ENCODE results near the gene CD4.

Gene CD4

GRCh38 chr12:6868211-6869048, 79.1 kb downstream of the CD4 start (continued):
- TF ChIP-seq, protein P1, sequence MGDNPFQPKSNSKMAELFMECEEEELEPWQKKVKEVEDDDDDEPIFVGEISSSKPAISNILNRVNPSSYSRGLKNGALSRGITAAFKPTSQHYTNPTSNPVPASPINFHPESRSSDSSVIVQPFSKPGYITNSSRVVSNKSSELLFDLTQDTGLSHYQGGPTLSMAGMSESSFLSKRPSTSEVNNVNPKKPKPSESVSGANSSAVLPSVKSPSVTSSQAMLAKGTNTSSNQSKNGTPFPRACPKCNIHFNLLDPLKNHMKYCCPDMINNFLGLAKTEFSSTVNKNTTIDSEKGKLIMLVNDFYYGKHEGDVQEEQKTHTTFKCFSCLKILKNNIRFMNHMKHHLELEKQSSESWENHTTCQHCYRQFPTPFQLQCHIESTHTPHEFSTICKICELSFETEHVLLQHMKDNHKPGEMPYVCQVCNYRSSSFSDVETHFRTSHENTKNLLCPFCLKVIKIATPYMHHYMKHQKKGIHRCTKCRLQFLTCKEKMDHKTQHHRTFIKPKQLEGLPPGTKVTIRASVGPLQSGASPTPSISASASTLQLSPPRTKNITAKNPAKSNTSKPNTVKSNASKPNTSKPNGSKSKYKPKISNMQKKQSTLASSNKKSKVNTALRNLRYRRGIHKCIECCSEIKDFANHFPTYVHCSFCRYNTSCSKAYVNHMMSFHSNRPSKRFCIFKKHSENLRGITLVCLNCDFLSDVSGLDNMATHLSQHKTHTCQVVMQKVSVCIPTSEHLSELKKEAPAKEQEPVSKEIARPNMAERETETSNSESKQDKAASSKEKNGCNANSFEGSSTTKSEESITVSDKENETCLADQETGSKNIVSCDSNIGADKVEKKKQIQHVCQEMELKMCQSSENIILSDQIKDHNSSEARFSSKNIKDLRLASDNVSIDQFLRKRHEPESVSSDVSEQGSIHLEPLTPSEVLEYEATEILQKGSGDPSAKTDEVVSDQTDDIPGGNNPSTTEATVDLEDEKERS (tag by site-specific recombination; IDR thresholded peaks at IDR 0.05) = no peak
- no peak for TF ChIP-seq ZNF174 (tag by site-specific recombination; IDR thresholded peaks at IDR 0.05)
- no peak for TF ChIP-seq HOXA7 (CRISPR knock-in tag; IDR thresholded peaks at IDR 0.05; ENCODE audit: borderline replicate concordance)
- TF ChIP-seq ZNF10 (tag by site-specific recombination; IDR thresholded peaks at IDR 0.05) = no peak
- no peak for TF ChIP-seq ZNF223 (tag by site-specific recombination; IDR thresholded peaks at IDR 0.05)
- peak; percentile 61; the same call in 1 of the 2 replicates for TF ChIP-seq ZFHX2 (tag by site-specific recombination; conservative IDR thresholded peaks at IDR 0.05)
- TF ChIP-seq ZNF423 (tag by site-specific recombination; IDR thresholded peaks at IDR 0.05) = no peak
- no peak for TF ChIP-seq ZSCAN23 (tag by site-specific recombination; IDR thresholded peaks at IDR 0.05)

DNA sequence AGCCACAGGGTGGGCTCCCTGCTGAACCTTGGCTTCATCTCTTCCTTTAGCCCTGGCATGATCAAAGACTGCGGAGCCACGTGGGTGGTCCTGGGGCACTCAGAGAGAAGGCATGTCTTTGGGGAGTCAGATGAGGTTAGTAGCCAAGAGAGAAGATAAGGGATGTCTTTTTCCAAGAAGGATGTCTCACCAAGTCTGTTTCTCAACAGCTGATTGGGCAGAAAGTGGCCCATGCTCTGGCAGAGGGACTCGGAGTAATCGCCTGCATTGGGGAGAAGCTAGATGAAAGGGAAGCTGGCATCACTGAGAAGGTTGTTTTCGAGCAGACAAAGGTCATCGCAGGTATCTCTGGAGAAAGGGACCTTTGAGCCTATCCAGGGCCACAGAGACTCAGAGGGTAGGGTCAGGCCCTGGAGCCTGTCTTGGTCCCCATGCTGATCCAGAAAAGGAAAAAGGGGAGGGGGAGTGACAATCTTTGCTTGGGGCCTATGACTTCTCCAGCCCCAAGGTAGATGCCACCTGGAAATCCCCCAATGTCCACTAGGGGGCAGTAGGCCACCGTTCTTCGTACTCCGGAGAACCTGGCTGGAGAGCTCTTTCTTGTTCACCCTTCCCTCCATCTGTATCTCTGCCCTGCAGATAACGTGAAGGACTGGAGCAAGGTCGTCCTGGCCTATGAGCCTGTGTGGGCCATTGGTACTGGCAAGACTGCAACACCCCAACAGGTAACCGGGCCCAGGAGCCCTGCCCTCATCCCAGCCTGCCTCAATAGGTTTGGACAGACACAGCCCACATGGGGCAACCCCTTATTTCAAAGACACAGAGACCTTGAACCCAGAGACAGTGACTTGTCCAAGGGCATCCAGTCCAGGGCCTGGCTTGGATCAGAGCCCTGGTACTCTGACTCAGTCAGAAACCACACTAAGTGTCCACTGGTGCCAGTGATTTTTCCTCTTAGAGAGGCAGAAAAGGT, 80.0 kb downstream of the CD4 start:
- Histone ChIP-seq H3K9me3 (ENCODE audit: control insufficient read depth, insufficient read depth, low read depth, low read length) (no peaks in the 10 kb centered on the region), H3K4me1 (ENCODE audit: control insufficient read depth, insufficient read depth, low read length) (peaks cover 8% of the 10 kb centered on the region), H3K27ac (ENCODE audit: extremely low read depth, low read depth, low read length) (peak overlapping the region; percentile 98; the same call in 1 of the 2 replicates), H3K36me3 (ENCODE audit: control insufficient read depth in 2 of 2, insufficient read depth in 1 of 2, low read length in 2 of 2) (peaks cover 4 to 58% of the 10 kb centered on the region in 2 experiments; a peak in 2 of 3 replicates), H3K4me3 (ENCODE audit: low read depth, low read length) (peak overlapping the region; percentile 87)
- ChIA-PET CTCF (interaction anchor here (0.6 to 5.3 kb wide), 30 partner anchors 9 to 305 kb away, joined by 3 to 71 read pairs (median 5); partner anchors contain the start of genes C12orf57, C1RL, CDCA3 and MLF2), POLR2A (interaction anchor here (0.6 to 7.6 kb wide), 17 partner anchors 12 to 174 kb away, joined by 3 to 183 read pairs (median 10); partner anchors contain the start of genes C12orf57, CDCA3, COPS7A and ENO2)
- TF ChIP-seq ZNF292 (tag by site-specific recombination; IDR thresholded peaks at IDR 0.05; ENCODE audit: borderline replicate concordance, low read depth) = no peak
- no peak for TF ChIP-seq ZNF530 (tag by site-specific recombination; IDR thresholded peaks at IDR 0.05; ENCODE audit: low read depth)
- TF ChIP-seq, protein P2, sequence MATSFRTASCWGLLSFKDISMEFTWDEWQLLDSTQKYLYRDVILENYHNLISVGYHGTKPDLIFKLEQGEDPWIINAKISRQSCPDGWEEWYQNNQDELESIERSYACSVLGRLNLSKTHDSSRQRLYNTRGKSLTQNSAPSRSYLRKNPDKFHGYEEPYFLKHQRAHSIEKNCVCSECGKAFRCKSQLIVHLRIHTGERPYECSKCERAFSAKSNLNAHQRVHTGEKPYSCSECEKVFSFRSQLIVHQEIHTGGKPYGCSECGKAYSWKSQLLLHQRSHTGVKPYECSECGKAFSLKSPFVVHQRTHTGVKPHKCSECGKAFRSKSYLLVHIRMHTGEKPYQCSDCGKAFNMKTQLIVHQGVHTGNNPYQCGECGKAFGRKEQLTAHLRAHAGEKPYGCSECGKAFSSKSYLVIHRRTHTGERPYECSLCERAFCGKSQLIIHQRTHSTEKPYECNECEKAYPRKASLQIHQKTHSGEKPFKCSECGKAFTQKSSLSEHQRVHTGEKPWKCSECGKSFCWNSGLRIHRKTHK (tag by site-specific recombination; IDR thresholded peaks at IDR 0.05) = no peak
- TF ChIP-seq, protein P3, sequence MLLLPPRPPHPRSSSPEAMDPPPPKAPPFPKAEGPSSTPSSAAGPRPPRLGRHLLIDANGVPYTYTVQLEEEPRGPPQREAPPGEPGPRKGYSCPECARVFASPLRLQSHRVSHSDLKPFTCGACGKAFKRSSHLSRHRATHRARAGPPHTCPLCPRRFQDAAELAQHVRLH (tag by site-specific recombination; IDR thresholded peaks at IDR 0.05) = no peak
- TF ChIP-seq PRDM1 (tag by site-specific recombination; IDR thresholded peaks at IDR 0.05) = no peak; the same call in 1 of the 2 replicates
- no peak for TF ChIP-seq AEBP2 (tag by site-specific recombination; IDR thresholded peaks at IDR 0.05; ENCODE audit: borderline replicate concordance)
- no peak for TF ChIP-seq ZNF555 (tag by site-specific recombination; conservative IDR thresholded peaks at IDR 0.05)
- TF ChIP-seq, protein P4, sequence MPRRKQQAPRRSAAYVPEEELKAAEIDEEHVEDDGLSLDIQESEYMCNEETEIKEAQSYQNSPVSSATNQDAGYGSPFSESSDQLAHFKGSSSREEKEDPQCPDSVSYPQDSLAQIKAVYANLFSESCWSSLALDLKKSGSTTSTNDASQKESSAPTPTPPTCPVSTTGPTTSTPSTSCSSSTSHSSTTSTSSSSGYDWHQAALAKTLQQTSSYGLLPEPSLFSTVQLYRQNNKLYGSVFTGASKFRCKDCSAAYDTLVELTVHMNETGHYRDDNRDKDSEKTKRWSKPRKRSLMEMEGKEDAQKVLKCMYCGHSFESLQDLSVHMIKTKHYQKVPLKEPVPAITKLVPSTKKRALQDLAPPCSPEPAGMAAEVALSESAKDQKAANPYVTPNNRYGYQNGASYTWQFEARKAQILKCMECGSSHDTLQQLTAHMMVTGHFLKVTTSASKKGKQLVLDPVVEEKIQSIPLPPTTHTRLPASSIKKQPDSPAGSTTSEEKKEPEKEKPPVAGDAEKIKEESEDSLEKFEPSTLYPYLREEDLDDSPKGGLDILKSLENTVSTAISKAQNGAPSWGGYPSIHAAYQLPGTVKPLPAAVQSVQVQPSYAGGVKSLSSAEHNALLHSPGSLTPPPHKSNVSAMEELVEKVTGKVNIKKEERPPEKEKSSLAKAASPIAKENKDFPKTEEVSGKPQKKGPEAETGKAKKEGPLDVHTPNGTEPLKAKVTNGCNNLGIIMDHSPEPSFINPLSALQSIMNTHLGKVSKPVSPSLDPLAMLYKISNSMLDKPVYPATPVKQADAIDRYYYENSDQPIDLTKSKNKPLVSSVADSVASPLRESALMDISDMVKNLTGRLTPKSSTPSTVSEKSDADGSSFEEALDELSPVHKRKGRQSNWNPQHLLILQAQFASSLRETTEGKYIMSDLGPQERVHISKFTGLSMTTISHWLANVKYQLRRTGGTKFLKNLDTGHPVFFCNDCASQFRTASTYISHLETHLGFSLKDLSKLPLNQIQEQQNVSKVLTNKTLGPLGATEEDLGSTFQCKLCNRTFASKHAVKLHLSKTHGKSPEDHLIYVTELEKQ (tag by site-specific recombination; IDR thresholded peaks at IDR 0.05; ENCODE audit: borderline replicate concordance) = no peak
- no peak for TF ChIP-seq ZNF184 (tag by site-specific recombination; IDR thresholded peaks at IDR 0.05)
- TF ChIP-seq ZNF416 (tag by site-specific recombination; IDR thresholded peaks at IDR 0.05) = no peak
- no peak for TF ChIP-seq ZNF140 (tag by site-specific recombination; IDR thresholded peaks at IDR 0.05)
- no peak for TF ChIP-seq ZNF76 (tag by site-specific recombination; IDR thresholded peaks at IDR 0.05; ENCODE audit: borderline replicate concordance, low read depth)
- TF ChIP-seq ZNF501 (tag by site-specific recombination; IDR thresholded peaks at IDR 0.05) = no peak
- no peak for TF ChIP-seq ZNF302 (tag by site-specific recombination; IDR thresholded peaks at IDR 0.05; ENCODE audit: low read depth)
- no peak for TF ChIP-seq ZBTB1 (tag by site-specific recombination; IDR thresholded peaks at IDR 0.05)
- no peak for TF ChIP-seq SCRT1 (tag by site-specific recombination; IDR thresholded peaks at IDR 0.05; ENCODE audit: borderline replicate concordance)
